Breast epithelium (tissue), 4 donors: Measurements from ENCODE around the gene CD58. TPM values are rescaled to one million over a fixed set of nuclear protein-coding genes. Genes with fewer than 3 reads are reported as not detected.

Experiments used
- DNase-seq, 2 donors: peaks; one replicate each; pipeline ENCODE4 v3.0.0-alpha.2; 2019; ENCODE audit warnings: low spot score in 2 of 2
- H3K27ac ChIP-seq, 2 donors: fragments of 200-600 bp; sonication (generic) in 1 of 2; one replicate each; pipeline ENCODE4 v1.5.1; 2016 to 2019; ENCODE audit warnings: mild to moderate bottlenecking in 1 of 2
- H3K27me3 ChIP-seq, 2 donors: fragments of 200-600 bp; sonication (generic) in 1 of 2; one replicate each; pipeline versions ENCODE4 v1.5.1 to v1.6.0; 2017 to 2019; ENCODE audit warnings: control low read depth in 1 of 2, mild to moderate bottlenecking in 1 of 2
- H3K36me3 ChIP-seq: fragments of 200-600 bp; one replicate; pipeline ENCODE4 v1.5.1; 2019
- H3K4me1 ChIP-seq, 2 donors: fragments of 200-600 bp; sonication (generic); one replicate each; pipeline ENCODE4 v1.5.1; 2016 to 2019; ENCODE audit warnings: control low read depth in 1 of 2
- H3K4me3 ChIP-seq, 3 donors: fragments of 200-600 bp; sonication (generic); 1 replicate in 2 of 3; 2 replicates in 1 of 3; pipeline ENCODE4 v1.5.1; 2016 to 2019; ENCODE audit warnings: mild to moderate bottlenecking in 3 of 3, moderate library complexity in 2 of 3
- H3K9me3 ChIP-seq, 2 donors: fragments of 200-600 bp; sonication (generic) in 1 of 2; one replicate each; pipeline ENCODE4 v1.5.1; 2016 to 2019; ENCODE audit warnings: control low read depth in 1 of 2
- CTCF ChIP-seq, 3 donors: fragments of 450-650 bp; IDR thresholded peaks; one replicate each; pipeline ENCODE4 v1.5.1; 2016 to 2017; ENCODE audit warnings: antibody characterized with exemption in 3 of 3, mild to moderate bottlenecking in 3 of 3, moderate library complexity in 3 of 3
- POLR2A ChIP-seq: fragments of 450-650 bp; IDR thresholded peaks from one replicate; pipeline ENCODE4 v1.6.1; 2016; ENCODE audit warnings: antibody characterized with exemption, mild to moderate bottlenecking, moderate library complexity
- POLR2AphosphoS5 ChIP-seq, 3 donors: sonication (generic); formaldehyde crosslinking; IDR thresholded peaks; one replicate each; pipeline ENCODE4 v1.6.1; 2017; ENCODE audit warnings: antibody characterized with exemption in 3 of 3
- intact Hi-C: fragments of 100-400 bp; cut with DNase I; formaldehyde crosslinking; loops from one replicate; pipeline ENCODE4 v1.15.1; 2023; ENCODE audit warnings: low total_unique reads
- total RNA-seq, 3 donors: library from RNA; depleted of rRNA; stranded (reverse); fragments of >200 nt; gene quantifications; one replicate each; pipeline ENCODE4 v1.1.0, GENCODE V29; 2016

Gene CD58
- total RNA-seq, 3 donors from 2014 or later = 22.0 to 31.4 (median 31.3) TPM

GRCh38 chr1:116494745-116495144 is 76.1 kb downstream of the CD58 start:
- intact Hi-C loops = no loop called here
- Histone ChIP-seq H3K4me3 (no peak overlapping the region), H3K36me3 (no peaks in the 10 kb centered on the region), H3K27ac (peak overlapping the region; percentile 55 to 56), H3K9me3 (no peaks in the 10 kb centered on the region), H3K4me1 (peaks cover 0 to 10% of the 10 kb centered on the region in 2 donors), H3K27me3 (no peaks in the 10 kb centered on the region)
- DNase-seq = no peak
- TF ChIP-seq POLR2A (no peak), CTCF (IDR thresholded peaks at IDR 0.05) (no peak), POLR2AphosphoS5 (IDR thresholded peaks at IDR 0.05) (no peak)

GRCh38 chr1:116494353-116494692 is 76.5 kb downstream of the CD58 start:
- H3K4me3 ChIP-seq = no peak overlapping the region
- no peaks in the 10 kb centered on the region for H3K36me3 ChIP-seq
- peaks cover 0 to 10% of the 10 kb centered on the region in 2 donors for H3K4me1 ChIP-seq
- no peak for TF ChIP-seq CTCF (IDR thresholded peaks at IDR 0.05)
- no peak for TF ChIP-seq POLR2AphosphoS5 (IDR thresholded peaks at IDR 0.05)
- H3K9me3 ChIP-seq = no peaks in the 10 kb centered on the region
- intact Hi-C loops = no loop called here
- DNase-seq = peak in 1 of 2 donors; percentile 58
- H3K27ac ChIP-seq = peak overlapping the region; percentile 55 to 56
- no peaks in the 10 kb centered on the region for H3K27me3 ChIP-seq

- H3K4me3 ChIP-seq = no peak overlapping the region
- TF ChIP-seq POLR2AphosphoS5 (IDR thresholded peaks at IDR 0.05) (no peak), CTCF (IDR thresholded peaks at IDR 0.05) (no peak), POLR2A (no peak)
- H3K9me3 ChIP-seq = no peaks in the 10 kb centered on the region
- no peaks in the 10 kb centered on the region for H3K27me3 ChIP-seq
- peak overlapping the region; percentile 55 to 56 for H3K27ac ChIP-seq
- peaks cover 0 to 10% of the 10 kb centered on the region in 2 donors for H3K4me1 ChIP-seq
- intact Hi-C loops = no loop called here
- H3K36me3 ChIP-seq = no peaks in the 10 kb centered on the region
- no peak for DNase-seq
Measured at GRCh38 chr1:116493484-116494352, 77.1 kb downstream of the CD58 start.

GRCh38 chr1:116493036-116493435 is 77.8 kb downstream of the CD58 start:
- Histone ChIP-seq H3K4me3 (no peak overlapping the region), H3K9me3 (no peaks in the 10 kb centered on the region), H3K4me1 (peaks cover 0 to 10% of the 10 kb centered on the region in 2 donors), H3K27ac (no peak overlapping the region), H3K36me3 (no peaks in the 10 kb centered on the region), H3K27me3 (no peaks in the 10 kb centered on the region)
- DNase-seq = no peak
- TF ChIP-seq CTCF (IDR thresholded peaks at IDR 0.05) (no peak), POLR2A (no peak), POLR2AphosphoS5 (IDR thresholded peaks at IDR 0.05) (no peak)
- intact Hi-C loops = no loop called here

GRCh38 chr1:116492358-116492811 is 78.4 kb downstream of the CD58 start:
- Histone ChIP-seq H3K9me3 (no peaks in the 10 kb centered on the region), H3K27me3 (no peaks in the 10 kb centered on the region), H3K36me3 (no peaks in the 10 kb centered on the region), H3K4me1 (peaks cover 0 to 10% of the 10 kb centered on the region in 2 donors), H3K27ac (no peak overlapping the region), H3K4me3 (no peak overlapping the region)
- DNase-seq = no peak
- intact Hi-C loops = no loop called here
- TF ChIP-seq POLR2A (no peak), CTCF (IDR thresholded peaks at IDR 0.05) (no peak), POLR2AphosphoS5 (IDR thresholded peaks at IDR 0.05) (no peak)
